22Rv1 (cell line): Measurements from ENCODE around the gene INSIG1.
A peak's percentile ranks its signal among the peaks of the same experiment; 100 is the strongest.

ENCODE experiments used
- H3K27ac ChIP-seq: fragments of 450-650 bp; 2 replicates; pipeline ENCODE4 v1.5.1; 2017
- ZFX ChIP-seq: fragments of 450-650 bp; IDR thresholded peaks from 2 replicates; pipeline ENCODE4 v1.6.1; 2017; ENCODE audit warnings: antibody characterized with exemption, borderline replicate concordance
- TF ChIP-seq, protein P1 (sequence below): fragments of 450-650 bp; IDR thresholded peaks from 2 replicates; pipeline ENCODE4 v1.5.1; 2017; ENCODE audit warnings: mild to moderate bottlenecking

Gene INSIG1

DNA sequence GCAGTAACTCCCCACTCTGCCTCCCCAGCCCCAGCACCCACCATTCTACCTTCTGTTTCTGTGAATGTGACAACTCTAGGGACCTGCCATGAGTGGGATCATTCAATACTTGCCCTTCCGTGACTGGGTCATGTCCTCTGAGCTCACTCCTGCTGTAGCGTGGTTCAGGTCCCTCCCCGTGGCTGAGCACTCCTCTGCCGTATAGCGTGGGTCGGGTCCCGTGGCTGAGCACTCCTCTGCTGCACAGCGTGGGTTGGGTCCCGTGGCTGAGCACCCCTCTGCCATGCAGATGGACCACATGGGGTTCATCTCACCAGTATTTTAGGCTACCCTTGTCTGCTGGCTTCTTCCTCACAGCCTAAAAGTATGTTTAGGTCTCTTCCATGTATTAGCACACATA is 43.0 kb downstream of the INSIG1 start:
- no peak overlapping the region for H3K27ac ChIP-seq
- TF ChIP-seq ZFX, result no peak
- TF ChIP-seq, protein P1, sequence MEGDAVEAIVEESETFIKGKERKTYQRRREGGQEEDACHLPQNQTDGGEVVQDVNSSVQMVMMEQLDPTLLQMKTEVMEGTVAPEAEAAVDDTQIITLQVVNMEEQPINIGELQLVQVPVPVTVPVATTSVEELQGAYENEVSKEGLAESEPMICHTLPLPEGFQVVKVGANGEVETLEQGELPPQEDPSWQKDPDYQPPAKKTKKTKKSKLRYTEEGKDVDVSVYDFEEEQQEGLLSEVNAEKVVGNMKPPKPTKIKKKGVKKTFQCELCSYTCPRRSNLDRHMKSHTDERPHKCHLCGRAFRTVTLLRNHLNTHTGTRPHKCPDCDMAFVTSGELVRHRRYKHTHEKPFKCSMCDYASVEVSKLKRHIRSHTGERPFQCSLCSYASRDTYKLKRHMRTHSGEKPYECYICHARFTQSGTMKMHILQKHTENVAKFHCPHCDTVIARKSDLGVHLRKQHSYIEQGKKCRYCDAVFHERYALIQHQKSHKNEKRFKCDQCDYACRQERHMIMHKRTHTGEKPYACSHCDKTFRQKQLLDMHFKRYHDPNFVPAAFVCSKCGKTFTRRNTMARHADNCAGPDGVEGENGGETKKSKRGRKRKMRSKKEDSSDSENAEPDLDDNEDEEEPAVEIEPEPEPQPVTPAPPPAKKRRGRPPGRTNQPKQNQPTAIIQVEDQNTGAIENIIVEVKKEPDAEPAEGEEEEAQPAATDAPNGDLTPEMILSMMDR, result no peak

DNA sequence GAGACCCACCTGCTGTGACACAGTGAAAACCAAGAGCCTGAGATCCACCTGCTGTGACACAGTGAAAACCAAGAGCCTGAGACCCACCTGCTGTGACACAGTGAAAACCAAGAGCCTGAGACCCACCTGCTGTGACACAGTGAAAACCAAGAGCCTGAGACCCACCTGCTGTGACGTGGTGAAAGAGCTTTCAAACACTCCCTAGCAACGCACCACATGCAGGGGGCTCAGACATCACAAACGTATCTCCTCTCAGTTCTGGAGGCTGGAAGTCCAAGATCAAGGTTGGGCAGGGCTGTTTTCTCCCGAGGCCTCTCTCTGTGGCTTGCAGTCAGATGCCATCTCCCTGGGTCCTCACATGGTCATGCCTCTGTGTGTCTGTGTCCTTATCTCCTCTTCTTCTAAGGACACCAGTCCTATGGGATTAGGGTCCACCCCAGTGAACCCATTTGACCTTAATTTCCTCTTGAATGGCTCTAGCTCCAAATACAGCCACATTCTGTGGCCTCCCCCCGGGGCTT is 43.8 kb downstream of the INSIG1 start:
- TF ChIP-seq, protein P1, result no peak
- TF ChIP-seq ZFX, result no peak
- H3K27ac ChIP-seq, result no peak overlapping the region

DNA sequence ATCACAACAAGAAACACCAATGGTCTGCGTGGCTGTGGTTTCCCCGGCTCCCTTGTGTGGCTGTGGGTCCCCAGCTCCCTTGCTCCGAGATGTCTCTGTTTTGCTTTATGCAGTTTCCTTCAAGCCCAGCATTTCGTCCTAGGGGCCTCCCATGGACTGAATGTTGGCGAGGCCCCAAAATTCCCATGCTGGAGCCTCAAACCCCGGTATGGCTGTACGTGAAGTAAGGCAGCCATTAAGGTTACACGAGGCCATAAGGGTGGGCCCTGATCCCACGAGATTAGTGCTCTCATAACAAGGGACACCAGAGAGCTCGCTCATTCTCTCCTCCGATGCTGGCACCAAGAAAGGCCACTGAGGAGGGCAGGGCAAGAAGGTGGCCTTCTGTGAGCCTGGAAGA is 44.6 kb downstream of the INSIG1 start:
- TF ChIP-seq, protein P1, result no peak
- TF ChIP-seq ZFX, result no peak
- H3K27ac ChIP-seq, result no peak overlapping the region

DNA sequence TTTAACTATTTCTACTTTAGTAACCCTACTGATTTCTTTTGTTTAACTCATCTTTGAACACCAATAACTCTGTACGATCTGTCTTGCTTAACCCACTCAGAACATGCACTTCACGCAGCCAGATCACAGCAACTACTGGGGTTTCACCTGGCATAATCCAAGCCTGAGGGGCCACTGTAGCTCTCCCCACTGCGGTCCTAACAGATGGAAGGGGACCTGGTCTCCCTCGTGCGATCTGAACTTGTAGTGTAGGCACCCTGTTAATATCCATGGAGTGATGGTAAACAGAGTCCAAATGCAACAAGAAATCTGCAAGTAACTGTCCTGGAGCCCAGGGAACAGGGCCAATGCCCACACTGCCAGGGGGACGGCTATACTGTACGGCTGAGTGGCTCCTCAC is 45.5 kb downstream of the INSIG1 start:
- TF ChIP-seq, protein P1, result no peak
- no peak for TF ChIP-seq ZFX
- H3K27ac ChIP-seq, result no peak overlapping the region

DNA sequence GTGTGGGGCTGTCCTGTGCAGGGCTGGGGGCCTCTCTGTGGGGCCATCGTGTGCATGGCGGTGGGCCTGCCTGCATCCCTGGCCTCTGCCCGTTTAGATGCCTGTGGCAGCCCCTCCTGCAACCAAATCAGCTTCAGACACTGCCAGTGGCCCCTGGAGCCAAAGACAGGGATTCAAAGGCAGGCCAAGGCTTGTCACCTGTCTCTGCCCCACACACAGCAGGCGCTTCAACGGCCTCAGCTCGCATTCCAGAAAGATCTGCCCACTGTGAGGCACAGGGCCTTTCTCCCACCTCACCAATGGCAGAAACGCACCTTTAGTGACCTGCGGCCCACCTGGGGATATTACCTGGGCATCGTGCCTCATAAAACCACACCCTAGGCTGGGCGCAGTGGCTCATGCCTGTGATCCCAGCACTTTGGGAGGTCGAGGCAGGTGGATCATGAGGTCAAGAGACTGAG is 46.0 kb downstream of the INSIG1 start:
- no peak overlapping the region for H3K27ac ChIP-seq
- TF ChIP-seq ZFX, result no peak
- TF ChIP-seq, protein P1, result no peak

DNA sequence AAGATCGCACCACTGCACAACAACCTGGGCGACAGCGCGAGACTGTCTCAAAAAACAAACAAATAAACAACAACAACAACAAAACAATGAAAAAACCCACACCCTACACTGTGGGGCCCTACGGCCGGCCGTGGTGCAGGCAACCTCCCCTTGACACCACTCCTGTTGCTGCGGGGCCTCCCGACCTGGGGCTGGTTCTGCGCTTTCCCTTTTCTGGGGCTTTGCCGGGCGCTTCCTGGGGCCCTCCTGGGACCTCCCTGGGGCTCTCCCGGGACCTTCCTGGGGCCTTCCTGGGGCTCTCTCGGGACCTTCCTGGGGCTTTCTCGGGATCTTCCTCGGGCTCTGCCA is 46.6 kb downstream of the INSIG1 start:
- no peak for TF ChIP-seq ZFX
- TF ChIP-seq, protein P1, result no peak
- no peak overlapping the region for H3K27ac ChIP-seq

DNA sequence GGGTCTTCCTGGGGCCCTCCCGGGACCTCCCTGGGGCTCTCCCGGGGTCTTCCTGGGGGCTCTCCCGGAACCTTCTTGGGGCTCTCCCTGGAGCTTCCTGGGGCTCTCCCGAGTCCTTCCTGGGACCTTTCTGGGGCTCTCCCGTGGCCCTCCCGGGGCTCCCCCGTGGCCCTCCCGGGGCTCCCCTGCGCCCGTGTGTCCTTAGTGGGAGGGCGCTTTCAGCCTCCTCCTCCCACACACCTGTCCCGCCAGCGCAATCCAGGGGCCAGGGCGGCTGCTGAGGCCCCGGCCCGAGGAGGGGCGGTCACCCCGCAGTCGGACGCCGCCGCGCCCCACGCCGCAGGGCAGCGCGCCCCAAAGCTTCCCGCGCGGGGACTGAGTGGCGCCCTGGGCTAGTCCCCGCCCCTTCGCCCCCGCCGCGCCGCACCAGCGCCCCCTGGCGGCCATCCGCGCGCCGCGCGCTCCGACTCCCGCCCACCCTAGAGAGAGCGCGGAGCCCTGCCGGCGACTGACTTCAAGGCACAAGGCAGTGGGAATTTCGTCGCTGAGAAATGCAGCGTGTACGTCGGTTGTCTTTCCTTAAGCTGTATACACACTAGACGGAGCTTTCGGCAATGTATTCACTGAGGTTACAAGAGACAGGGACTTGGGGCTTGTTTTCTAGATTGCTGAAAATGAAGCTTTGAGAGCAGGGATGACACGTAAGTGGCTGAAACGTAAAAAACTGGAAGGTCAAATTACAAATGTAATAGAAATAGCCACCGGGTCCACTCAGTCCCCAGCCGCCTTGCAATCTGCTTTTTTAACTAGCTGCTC is 47.1 kb downstream of the INSIG1 start:
- H3K27ac ChIP-seq, result no peak overlapping the region
- TF ChIP-seq ZFX, result no peak
- TF ChIP-seq, protein P1, result peak; percentile 100
